ENCODE results near the gene TMEM9.
"Not testable (repeated sequence)": the region's sequence is repeated elsewhere in the genome, so short reads cannot be mapped to it uniquely, and the experiment has no call there.

TMEM9 gene

DNA sequence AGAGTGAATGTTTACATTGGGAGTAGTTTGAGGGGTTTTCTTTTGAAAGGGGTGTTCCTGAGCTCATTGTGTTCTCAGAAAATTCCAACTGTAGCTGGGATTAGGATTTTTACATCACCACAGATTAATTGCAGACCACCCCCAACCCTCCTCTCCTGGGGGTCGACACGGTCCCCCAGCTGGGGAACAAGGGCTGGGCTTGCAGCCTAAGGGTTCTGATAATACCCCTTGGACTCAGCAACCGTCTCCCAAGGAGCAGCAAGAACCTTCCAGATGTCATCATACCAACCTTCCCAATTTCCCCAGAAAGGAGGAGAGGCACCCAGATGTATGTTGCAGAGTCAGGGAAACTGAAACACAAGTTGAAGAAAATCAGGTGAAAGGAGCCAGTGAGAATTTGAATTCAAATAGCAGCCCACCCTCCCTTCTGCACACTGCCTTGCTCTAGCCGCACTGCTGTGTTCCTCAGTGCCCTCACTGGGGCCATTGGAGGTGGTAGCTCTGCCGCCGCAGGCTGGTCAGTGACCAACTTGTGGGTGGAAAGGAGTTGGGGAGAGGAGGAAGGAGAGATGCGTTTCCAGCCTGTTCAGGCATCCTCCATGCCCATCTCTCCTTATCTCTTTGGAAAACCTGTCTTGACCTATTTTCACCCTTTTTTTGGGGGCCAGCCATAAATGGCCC, 21.7 kb upstream of the TMEM9 start:
- in situ Hi-C loops (cut with MboI; ENCODE audit: low sequenced_read_pairs), result no loop called here

DNA sequence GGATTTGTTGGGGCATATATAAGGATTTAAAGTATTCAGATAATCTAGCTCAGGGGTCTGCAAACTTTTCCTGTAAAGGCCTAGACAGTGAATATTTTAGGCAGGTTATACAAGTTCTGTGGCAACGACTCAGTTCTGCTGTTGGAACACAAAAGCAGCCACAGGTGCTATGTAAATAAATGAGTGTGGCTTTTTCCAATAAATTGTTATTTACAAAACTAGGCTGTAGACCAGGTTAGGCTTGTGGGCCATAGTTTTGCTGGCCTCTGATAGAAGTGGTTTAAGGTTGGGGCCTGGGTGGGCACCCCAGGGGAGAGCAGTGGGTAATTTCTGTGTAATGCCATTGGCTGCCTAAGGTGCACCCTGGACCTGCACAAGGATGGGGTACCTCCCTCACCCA, 19.5 kb upstream of the TMEM9 start:
- in situ Hi-C loops (cut with MboI; ENCODE audit: low sequenced_read_pairs), result no loop called here

DNA sequence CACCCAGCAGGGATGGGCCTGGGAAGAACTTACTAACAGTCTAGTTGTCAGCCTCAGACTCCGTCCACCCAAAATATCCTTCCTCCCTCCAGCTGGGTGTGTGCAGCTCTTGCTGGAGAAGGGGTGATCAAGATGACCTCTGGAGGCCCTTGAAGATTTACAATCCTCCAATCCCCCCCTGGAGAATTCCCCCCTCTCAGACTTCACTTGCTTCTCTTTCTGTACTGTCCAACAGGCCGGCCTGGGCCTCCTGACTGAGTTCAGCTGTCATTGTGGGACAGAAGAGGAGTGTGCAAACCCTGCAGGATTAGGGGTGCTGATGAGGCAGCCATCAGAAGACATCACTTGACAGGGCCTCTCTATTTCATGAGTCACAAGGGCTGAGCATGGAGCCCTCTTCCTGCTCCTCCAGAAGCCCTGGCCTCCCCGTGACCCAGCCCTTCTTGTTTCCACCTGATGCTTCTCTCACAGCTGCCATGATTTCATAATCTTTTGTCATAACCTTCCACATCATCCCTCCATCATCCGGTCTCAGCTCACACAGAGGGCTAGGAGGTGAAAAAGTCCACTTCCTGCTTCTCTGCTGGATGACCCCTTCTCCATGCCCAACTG, 18.8 kb upstream of the TMEM9 start:
- in situ Hi-C loops (cut with MboI; ENCODE audit: low sequenced_read_pairs), result no loop called here

DNA sequence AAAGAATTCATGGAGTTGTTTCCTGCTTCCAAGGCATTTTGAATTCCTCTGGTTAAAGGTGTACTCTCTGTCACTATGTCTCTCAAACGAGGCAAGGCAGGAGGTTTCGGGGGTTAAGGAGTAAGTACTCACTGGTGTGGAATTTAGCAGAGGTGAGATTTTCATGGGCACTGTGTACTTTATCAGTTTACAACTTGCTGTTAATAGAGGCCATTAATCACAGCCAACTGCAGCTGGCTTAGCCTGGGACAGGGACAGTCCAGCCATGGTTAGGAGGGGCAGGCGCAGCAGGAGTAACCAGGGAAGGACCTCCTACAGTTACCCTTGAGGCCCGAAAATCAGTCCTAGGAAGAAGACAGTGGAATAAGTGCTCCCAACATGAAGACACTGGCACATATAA, 18.1 kb upstream of the TMEM9 start:
- in situ Hi-C loops (cut with MboI; ENCODE audit: low sequenced_read_pairs), result no loop called here

DNA sequence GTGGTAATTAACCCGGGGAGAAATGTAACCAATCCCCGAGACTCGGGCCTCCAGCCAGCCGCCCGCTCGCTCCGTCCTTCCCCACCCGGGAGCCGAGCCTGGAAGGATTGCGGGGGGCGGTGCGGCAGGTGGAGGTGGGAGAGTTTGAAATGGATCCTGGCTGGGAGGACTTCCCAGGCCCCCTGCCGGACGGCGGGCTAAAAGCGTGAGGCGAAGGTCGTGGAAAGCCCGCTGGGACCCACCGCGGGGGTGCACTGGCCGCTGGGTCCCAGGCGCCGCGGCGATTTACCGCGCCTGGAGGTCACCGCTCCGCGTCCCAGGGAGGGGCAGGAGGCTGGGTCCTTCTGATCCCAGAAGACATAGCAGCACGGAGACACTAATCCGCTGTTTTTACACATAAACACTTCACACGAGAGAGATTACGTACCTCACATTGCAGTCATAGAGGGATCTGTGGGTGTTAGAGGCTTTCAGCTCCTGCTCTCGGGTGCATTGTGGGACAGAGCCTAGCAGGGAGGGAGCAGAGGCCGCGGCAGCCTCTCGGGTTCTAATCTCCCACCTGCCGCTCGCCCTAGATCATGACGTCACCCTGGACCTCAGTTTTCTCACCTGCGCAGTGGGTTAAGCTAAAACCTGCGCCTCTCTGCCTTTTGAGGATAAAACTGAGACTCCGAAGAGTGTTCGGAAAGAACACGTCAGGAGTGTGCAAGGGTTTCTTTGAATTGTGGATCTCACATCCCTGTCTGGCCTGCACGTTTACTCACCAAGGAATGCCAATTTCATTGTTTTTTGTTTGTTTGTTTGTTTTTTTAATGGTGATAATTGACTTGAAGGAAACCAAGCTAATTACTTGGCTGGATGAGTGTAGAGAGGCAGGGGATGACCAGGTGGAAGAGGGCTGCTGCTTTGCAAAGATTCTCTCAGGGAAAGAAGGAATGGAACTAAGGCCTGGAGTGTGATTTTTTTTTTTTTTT, 17.1 kb upstream of the TMEM9 start:
- in situ Hi-C loops (cut with MboI; ENCODE audit: low sequenced_read_pairs), result no loop called here

DNA sequence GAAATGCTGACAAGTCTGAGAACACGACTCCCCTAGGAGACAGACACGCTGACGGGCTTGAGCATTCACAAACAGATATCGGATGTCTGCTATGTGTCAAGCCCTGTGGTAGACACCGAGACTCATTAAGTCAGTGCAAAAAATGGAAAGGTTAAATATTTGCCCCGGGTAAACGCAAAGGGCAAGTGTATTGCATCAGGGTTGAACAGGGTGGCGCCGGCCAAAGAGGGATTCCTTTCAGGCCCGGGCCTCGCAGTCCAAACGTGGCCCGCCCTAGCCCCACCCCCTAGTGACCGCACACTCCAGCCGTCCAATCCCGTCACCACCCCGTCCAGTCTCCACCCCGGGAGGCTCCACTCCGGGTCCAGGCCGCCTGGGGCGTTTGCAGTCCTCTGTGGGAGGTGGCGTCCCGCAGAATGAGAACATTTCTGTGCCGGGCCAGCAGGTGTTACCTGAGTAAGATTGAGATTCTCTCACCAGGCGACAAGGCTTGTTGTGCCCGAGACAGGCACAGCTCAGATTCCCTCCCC, 16.3 kb upstream of the TMEM9 start:
- in situ Hi-C loops (cut with MboI; ENCODE audit: low sequenced_read_pairs), result no loop called here

GRCh38 chr1:201169971-201170532, 15.8 kb upstream of the TMEM9 start:
- in situ Hi-C loops (cut with MboI; ENCODE audit: low sequenced_read_pairs), result no loop called here

DNA sequence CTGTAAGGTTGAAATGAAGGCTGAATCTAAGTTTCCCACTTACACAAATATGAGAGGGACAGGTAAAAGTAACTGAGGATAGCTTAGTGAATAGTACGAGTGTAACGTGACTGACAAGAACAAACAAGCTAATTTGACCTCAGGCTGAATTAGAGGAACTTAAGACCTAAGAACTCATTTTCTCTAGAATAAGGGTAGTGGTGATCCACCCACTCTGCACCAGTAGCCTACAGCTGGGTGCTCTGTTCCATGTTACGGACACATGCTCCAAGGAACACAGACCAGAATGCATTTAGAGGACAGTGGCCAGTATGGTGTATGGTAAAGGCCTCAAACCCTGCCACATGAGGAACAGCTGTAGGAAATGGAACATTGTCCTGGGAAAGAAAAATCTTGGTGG, 14.9 kb upstream of the TMEM9 start:
- in situ Hi-C loops (cut with MboI; ENCODE audit: low sequenced_read_pairs), result no loop called here

GRCh38 chr1:201167041-201167991, 13.0 kb upstream of the TMEM9 start:
- in situ Hi-C loops (cut with MboI; ENCODE audit: low sequenced_read_pairs), result no loop called here

DNA sequence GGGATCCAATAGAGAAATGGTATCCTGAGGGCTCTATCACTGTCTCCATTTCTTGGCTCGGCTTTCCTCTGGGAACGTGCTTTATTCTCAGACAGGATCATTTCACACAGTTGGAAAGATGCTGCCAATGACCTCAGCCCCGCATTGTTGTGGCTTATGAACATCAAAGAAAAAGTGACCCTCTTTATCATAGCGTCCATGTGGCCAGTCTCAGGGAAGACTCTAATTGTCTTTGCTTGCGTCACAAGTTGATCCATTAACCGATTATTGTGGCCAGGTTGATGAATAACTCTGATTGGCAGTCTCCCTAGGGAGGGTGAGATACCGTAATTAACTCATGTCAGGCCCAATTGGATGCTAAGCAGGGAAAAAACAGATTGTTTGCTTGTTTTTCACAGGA, 10.4 kb upstream of the TMEM9 start:
- in situ Hi-C loops (cut with MboI; ENCODE audit: low sequenced_read_pairs), result no loop called here

- in situ Hi-C loops (cut with MboI; ENCODE audit: low sequenced_read_pairs), result no loop called here
Measured at GRCh38 chr1:201163707-201164106, 9.4 kb upstream of the TMEM9 start.

DNA sequence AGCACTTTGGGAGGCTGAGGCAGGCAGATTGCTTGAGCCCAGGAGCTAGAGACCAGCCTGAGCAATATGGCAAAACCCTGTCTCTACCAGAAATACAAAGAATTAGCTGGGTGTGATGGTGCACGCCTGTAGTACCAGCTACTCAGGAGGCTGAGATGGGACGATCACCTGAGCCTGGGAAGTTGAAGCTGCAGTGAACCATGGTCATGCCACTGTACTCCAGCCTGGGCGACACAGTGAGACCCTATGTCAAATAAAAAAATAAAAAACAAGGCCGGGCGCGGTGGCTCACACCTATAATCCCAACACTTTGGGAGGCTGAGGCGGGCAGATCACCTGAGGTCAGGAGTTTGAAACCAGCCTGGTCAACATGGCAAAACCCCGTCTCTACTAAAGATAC, 8.8 kb upstream of the TMEM9 start:
- in situ Hi-C loops (cut with MboI; ENCODE audit: low sequenced_read_pairs), result not testable (repeated sequence)

DNA sequence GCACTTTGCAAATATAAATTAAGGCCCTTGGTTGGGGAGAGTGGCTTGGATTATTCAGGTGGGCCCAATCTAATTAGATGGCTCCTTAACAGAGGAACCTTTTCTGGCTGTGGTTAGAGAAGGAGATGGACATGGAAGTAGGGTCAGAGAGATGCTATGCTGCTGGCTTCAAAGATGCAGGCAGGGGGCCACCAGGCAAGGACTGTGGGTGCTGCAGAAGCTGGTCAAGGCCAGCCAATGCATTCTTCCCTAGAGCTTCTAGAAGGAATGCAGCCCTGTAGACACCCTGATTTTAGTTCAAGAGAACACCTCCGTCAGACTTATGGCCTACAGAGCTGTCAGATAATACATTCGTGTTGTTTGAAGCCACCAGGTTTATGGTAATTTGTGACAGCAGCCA, 3.7 kb upstream of the TMEM9 start:
- in situ Hi-C loops (cut with MboI; ENCODE audit: low sequenced_read_pairs), result no loop called here

GRCh38 chr1:201156819-201157218, 2.5 kb upstream of the TMEM9 start:
- in situ Hi-C loops (cut with MboI; ENCODE audit: low sequenced_read_pairs), result no loop called here

GRCh38 chr1:201156346-201156745, 2.1 kb upstream of the TMEM9 start:
- in situ Hi-C loops (cut with MboI; ENCODE audit: low sequenced_read_pairs), result no loop called here

- in situ Hi-C loops (cut with MboI; ENCODE audit: low sequenced_read_pairs), result no loop called here
Measured at GRCh38 chr1:201155354-201155753, 1.1 kb upstream of the TMEM9 start.

- in situ Hi-C loops (cut with MboI; ENCODE audit: low sequenced_read_pairs), result no loop called here
Measured at GRCh38 chr1:201153474-201154388, 543 bp downstream of the TMEM9 start.

GRCh38 chr1:201149400-201149799, 4.9 kb downstream of the TMEM9 start:
- in situ Hi-C loops (cut with MboI; ENCODE audit: low sequenced_read_pairs), result no loop called here

GRCh38 chr1:201147396-201148015, 6.8 kb downstream of the TMEM9 start:
- in situ Hi-C loops (cut with MboI; ENCODE audit: low sequenced_read_pairs), result no loop called here
